ENCODE measurements around the gene S100A7A. TPM values are rescaled to one million over a fixed set of nuclear protein-coding genes. Genes with fewer than 3 reads are reported as not detected.

S100A7A gene
- total and polyA plus RNA-seq, 12 donors, result not detected

DNA sequence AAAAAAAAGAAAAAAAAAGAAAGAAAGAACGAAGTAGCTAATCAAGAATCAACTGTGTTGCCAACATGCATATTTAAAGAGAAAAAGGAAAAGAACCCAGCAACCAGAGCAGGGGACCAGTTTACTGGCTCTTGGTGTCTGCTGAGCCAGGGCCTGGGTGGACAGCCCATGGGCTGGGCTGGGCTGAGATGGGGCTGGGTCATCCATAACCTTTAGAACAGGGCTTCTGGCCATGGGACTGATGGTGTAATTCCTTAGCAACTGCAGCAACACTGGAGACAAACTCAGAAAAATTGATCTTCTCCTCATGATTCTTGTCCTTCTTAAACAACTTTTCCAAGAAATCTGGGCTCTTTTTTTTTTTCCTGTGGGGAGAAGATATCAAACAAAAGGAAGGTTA is 10.5 kb downstream of the S100A7A start:
- intact Hi-C loops (cut with DNase I), result no loop called here
- Histone ChIP-seq H3K4me1 (no peaks in the 10 kb centered on the region), H3K36me3 (no peaks in the 10 kb centered on the region), H3K4me3 (no peak overlapping the region), H3K9me3 (no peaks in the 10 kb centered on the region), H3K27ac (no peak overlapping the region), H3K27me3 (peaks cover 0 to 27% (median 17%) of the 10 kb centered on the region in 7 donors)
- ATAC-seq, result no peak
- no peak for DNase-seq
- 10 to 41% methylated on average over 1 of the region's 1 CpG for WGBS, 2 donors
- TF ChIP-seq, protein P1, sequence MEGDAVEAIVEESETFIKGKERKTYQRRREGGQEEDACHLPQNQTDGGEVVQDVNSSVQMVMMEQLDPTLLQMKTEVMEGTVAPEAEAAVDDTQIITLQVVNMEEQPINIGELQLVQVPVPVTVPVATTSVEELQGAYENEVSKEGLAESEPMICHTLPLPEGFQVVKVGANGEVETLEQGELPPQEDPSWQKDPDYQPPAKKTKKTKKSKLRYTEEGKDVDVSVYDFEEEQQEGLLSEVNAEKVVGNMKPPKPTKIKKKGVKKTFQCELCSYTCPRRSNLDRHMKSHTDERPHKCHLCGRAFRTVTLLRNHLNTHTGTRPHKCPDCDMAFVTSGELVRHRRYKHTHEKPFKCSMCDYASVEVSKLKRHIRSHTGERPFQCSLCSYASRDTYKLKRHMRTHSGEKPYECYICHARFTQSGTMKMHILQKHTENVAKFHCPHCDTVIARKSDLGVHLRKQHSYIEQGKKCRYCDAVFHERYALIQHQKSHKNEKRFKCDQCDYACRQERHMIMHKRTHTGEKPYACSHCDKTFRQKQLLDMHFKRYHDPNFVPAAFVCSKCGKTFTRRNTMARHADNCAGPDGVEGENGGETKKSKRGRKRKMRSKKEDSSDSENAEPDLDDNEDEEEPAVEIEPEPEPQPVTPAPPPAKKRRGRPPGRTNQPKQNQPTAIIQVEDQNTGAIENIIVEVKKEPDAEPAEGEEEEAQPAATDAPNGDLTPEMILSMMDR (IDR thresholded peaks at IDR 0.05), result no peak

DNA sequence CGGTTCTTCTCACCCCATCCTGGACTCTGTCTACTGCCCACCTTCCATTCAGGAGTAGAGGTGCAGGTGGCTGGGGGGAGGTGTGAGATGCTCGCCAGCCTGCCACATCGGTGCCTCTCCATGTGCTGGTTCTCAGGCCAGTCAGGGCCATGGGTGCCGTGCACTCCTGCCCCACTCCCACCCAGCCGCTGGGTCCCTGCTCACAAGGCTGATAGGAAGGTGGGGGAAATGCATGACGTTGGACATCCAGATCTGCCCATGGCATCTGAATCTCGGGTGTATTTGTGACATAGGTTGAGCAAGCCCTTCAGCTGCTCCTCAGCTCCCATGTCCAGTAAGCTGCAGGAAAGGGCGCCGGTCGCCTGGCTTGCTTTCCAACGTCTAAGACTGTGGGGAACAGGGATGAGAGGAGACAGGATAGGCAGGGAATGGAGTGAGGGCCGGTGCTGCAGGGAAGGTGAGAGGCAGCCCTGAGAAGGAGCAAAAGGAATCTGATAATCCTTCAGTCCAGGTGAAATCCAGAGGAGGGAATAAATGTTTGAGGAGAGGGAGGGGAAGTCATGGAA is 11.8 kb downstream of the S100A7A start:
- H3K36me3 ChIP-seq, result no peaks in the 10 kb centered on the region
- H3K27me3 ChIP-seq, result peaks cover 0 to 27% (median 17%) of the 10 kb centered on the region in 7 donors
- no peaks in the 10 kb centered on the region for H3K4me1 ChIP-seq
- no peak overlapping the region for H3K27ac ChIP-seq
- WGBS, 2 donors, result 79 to 80% methylated on average over 12 of the region's 12 CpGs
- H3K9me3 ChIP-seq, result no peaks in the 10 kb centered on the region
- DNase-seq (no peak), ATAC-seq (no peak)
- H3K4me3 ChIP-seq, result no peak overlapping the region
- TF ChIP-seq, protein P1 (IDR thresholded peaks at IDR 0.05), result no peak
- intact Hi-C loops (cut with DNase I), result no loop called here

DNA sequence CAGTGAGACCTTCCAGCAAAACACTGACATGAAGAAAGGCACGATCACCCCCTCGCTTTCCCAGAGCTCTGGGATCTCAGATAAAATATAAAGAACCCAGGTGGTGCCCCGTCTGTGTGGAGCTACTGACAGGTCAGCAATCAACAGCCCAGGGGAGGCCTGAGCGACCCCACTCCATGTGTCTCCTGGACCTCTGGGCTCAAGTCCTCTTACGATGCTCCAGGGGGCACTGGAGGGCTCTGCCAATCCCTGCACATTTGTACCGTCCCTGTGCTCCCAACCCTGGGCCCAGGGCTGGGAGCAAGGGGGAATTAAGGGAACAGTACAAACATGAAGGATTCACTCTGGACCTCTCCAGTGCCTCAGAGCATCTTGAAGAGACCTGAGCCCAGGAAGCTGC is 12.5 kb downstream of the S100A7A start:
- no peak for ATAC-seq
- intact Hi-C loops (cut with DNase I), result no loop called here
- WGBS, 2 donors, result 40 to 54% methylated on average over 6 of the region's 6 CpGs
- Histone ChIP-seq H3K27me3 (peaks cover 0 to 27% (median 17%) of the 10 kb centered on the region in 7 donors), H3K36me3 (no peaks in the 10 kb centered on the region), H3K27ac (no peak overlapping the region), H3K4me3 (no peak overlapping the region), H3K4me1 (no peaks in the 10 kb centered on the region), H3K9me3 (no peaks in the 10 kb centered on the region)
- no peak for DNase-seq
- TF ChIP-seq, protein P1 (IDR thresholded peaks at IDR 0.05), result no peak

DNA sequence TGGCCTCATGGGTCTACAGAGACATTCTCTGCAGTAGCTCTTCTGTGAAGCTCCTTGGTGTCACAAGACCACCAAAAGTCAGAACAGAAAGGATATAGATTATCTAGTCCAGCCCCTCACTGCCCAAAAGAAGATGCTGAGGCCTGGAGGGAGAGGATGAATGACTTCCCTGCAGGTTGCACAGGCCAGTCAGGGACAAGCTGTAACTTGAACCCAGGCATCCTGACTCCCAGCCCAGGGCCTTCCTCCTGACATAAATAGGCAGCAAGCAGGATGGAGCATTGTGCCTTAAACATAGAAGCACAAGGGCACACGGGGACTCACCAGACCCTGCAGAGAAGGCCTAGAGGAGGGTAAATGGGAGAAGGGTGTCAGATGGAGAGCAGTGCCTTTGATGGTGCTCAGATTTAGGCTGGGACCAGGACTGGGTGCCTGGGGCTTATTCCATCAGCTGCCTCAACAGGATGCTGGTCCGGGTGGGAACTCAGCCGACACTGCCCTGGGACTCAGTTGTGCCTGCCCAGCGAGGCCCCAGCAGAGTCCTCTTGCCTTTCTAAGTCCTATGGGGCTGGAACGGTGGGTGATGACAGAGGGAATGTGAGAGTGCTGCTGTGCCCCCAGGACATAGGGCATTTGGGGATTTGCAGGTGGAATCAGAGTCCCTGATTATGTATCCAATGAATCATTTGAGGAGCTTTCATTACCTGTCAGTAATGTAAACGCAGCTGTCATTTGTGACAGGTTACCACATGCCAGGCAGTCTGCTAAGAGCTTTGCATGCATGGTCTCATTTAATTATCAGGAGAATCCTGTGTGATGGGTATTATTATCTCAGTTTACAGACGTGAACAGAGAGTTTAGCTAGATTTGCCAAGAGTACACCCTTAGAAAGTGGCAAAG is 13.2 kb downstream of the S100A7A start:
- DNase-seq, result no peak
- Histone ChIP-seq H3K27me3 (peaks cover 0 to 27% (median 17%) of the 10 kb centered on the region in 7 donors), H3K4me1 (no peaks in the 10 kb centered on the region), H3K4me3 (no peak overlapping the region), H3K9me3 (no peaks in the 10 kb centered on the region), H3K36me3 (no peaks in the 10 kb centered on the region), H3K27ac (no peak overlapping the region)
- intact Hi-C loops (cut with DNase I), result no loop called here
- TF ChIP-seq, protein P1 (IDR thresholded peaks at IDR 0.05), result no peak
- 71 to 75% methylated on average over 7 of the region's 7 CpGs for WGBS, 2 donors
- ATAC-seq, result no peak

Data from heart right ventricle (tissue), 16 donors.